ENCODE measurements around the gene BRD9. TPM values are rescaled to one million over a fixed set of nuclear protein-coding genes. Genes with fewer than 3 reads are reported as not detected.

BRD9 gene
- total and polyA plus RNA-seq, 9 of the 15 experiments (the other 6 are each of a cell fraction or from before 2014, with no cell fraction given): 2.4 to 68.7 (median 44.9) TPM

DNA sequence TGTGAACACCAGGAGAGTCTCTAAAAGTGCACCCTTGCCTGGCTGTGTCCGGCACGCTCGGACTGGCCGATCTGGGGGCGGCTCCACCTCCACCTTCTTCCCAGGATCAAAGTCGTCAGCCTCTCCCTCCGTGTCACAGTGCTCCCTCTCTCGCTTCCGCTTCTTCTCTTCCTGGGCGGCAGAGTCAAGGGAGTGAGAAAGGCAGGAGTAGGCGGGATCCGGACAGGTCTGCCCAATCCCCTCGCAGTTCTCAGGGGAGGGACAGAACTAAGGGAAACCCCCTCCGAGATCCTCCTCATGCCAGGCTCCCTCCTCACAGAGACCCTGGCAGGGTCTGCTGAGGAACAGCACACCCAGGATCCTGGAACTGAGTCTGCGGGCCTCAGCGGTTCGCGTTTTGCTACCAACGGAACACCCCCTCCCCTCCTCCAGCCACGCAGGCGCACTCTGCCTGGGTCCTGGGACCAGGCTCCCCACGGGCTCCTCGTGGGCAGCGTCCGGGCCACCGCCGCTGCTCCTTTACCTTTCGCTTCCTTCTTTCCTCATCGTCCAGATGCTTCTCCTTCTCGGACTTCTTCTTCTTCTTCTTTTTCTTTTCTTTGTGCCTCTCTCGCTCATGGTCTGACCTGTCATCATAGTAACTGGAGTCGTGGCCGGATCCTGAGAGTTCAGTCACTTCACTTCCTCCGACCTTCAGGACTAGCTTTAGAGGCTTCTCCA is 1.3 kb downstream of the BRD9 start (continued):
- TF ChIP-seq, protein P1, sequence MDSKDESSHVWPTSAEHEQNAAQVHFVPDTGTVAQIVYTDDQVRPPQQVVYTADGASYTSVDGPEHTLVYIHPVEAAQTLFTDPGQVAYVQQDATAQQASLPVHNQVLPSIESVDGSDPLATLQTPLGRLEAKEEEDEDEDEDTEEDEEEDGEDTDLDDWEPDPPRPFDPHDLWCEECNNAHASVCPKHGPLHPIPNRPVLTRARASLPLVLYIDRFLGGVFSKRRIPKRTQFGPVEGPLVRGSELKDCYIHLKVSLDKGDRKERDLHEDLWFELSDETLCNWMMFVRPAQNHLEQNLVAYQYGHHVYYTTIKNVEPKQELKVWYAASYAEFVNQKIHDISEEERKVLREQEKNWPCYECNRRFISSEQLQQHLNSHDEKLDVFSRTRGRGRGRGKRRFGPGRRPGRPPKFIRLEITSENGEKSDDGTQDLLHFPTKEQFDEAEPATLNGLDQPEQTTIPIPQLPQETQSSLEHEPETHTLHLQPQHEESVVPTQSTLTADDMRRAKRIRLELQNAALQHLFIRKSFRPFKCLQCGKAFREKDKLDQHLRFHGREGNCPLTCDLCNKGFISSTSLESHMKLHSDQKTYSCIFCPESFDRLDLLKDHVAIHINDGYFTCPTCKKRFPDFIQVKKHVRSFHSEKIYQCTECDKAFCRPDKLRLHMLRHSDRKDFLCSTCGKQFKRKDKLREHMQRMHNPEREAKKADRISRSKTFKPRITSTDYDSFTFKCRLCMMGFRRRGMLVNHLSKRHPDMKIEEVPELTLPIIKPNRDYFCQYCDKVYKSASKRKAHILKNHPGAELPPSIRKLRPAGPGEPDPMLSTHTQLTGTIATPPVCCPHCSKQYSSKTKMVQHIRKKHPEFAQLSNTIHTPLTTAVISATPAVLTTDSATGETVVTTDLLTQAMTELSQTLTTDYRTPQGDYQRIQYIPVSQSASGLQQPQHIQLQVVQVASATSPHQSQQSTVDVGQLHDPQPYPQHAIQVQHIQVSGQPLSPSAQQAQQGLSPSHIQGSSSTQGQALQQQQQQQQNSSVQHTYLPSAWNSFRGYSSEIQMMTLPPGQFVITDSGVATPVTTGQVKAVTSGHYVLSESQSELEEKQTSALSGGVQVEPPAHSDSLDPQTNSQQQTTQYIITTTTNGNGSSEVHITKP (IDR thresholded peaks at IDR 0.05; ENCODE audit: partially characterized antibody): peak; percentile 82
- TF ChIP-seq ELF1 (tag; IDR thresholded peaks at IDR 0.05) (peak; percentile 74; the same call in 1 of the 2 replicates), CHD4 (IDR thresholded peaks at IDR 0.05; ENCODE audit: insufficient read depth, insufficient replicate concordance, low read depth, low read length, poor library complexity, severe bottlenecking) (no peak), L3MBTL2 (IDR thresholded peaks at IDR 0.05) (peak; percentile 21; the same call in 1 of the 2 replicates), EP400 (IDR thresholded peaks at IDR 0.05) (peak; percentile 38; the same call in 1 of the 2 replicates), SMAD1 (IDR thresholded peaks at IDR 0.05; ENCODE audit: low read depth, low read length, partially characterized antibody) (peak; percentile 29), EGR1 (conservative IDR thresholded peaks at IDR 0.05) (peak; percentile 75), ARNT (IDR thresholded peaks at IDR 0.05) (0 out of 4 replicates have a peak, but pooled peaks of 1 of the 2 experiments have one; percentile 23), HDAC2 (IDR thresholded peaks at IDR 0.05) (0 out of 2 replicates have a peak, but pooled peaks have one; percentile 26), TAF1 (IDR thresholded peaks at IDR 0.05; ENCODE audit: control insufficient read depth, extremely low read depth, insufficient read depth, low read length, severe bottlenecking) (peak; percentile 53), BHLHE40 (IDR thresholded peaks at IDR 0.05; ENCODE audit: low read length) (peak; percentile 18; the same call in 1 of the 2 replicates), DACH1 (IDR thresholded peaks at IDR 0.05; ENCODE audit: partially characterized antibody) (no peak), STAG1 (CRISPR knock-in tag; IDR thresholded peaks at IDR 0.05; ENCODE audit: borderline replicate concordance) (no peak), SRSF1 (IDR thresholded peaks at IDR 0.05; ENCODE audit: low read depth, low read length) (no peak), CXXC5 (CRISPR knock-in tag; IDR thresholded peaks at IDR 0.05) (0 out of 2 replicates have a peak, but pooled peaks have one; percentile 25)
- TF ChIP-seq, protein P2, sequence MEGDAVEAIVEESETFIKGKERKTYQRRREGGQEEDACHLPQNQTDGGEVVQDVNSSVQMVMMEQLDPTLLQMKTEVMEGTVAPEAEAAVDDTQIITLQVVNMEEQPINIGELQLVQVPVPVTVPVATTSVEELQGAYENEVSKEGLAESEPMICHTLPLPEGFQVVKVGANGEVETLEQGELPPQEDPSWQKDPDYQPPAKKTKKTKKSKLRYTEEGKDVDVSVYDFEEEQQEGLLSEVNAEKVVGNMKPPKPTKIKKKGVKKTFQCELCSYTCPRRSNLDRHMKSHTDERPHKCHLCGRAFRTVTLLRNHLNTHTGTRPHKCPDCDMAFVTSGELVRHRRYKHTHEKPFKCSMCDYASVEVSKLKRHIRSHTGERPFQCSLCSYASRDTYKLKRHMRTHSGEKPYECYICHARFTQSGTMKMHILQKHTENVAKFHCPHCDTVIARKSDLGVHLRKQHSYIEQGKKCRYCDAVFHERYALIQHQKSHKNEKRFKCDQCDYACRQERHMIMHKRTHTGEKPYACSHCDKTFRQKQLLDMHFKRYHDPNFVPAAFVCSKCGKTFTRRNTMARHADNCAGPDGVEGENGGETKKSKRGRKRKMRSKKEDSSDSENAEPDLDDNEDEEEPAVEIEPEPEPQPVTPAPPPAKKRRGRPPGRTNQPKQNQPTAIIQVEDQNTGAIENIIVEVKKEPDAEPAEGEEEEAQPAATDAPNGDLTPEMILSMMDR (IDR thresholded peaks at IDR 0.05 in 2 of 3, conservative IDR thresholded peaks at IDR 0.05 in 1 of 3; ENCODE audit: insufficient read depth in 2 of 3, low read depth in 1 of 3, low read length in 3 of 3): peak in 1 of 3 experiments; percentile 6; a peak in 1 of 6 replicates
- TF ChIP-seq, protein P3, sequence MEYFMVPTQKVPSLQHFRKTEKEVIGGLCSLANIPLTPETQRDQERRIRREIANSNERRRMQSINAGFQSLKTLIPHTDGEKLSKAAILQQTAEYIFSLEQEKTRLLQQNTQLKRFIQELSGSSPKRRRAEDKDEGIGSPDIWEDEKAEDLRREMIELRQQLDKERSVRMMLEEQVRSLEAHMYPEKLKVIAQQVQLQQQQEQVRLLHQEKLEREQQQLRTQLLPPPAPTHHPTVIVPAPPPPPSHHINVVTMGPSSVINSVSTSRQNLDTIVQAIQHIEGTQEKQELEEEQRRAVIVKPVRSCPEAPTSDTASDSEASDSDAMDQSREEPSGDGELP (CRISPR knock-in tag; IDR thresholded peaks at IDR 0.05; ENCODE audit: borderline replicate concordance): peak; percentile 53; the same call in 1 of the 2 replicates
- TF ChIP-seq, protein P4, sequence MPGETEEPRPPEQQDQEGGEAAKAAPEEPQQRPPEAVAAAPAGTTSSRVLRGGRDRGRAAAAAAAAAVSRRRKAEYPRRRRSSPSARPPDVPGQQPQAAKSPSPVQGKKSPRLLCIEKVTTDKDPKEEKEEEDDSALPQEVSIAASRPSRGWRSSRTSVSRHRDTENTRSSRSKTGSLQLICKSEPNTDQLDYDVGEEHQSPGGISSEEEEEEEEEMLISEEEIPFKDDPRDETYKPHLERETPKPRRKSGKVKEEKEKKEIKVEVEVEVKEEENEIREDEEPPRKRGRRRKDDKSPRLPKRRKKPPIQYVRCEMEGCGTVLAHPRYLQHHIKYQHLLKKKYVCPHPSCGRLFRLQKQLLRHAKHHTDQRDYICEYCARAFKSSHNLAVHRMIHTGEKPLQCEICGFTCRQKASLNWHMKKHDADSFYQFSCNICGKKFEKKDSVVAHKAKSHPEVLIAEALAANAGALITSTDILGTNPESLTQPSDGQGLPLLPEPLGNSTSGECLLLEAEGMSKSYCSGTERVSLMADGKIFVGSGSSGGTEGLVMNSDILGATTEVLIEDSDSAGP (CRISPR knock-in tag; IDR thresholded peaks at IDR 0.05): 0 out of 2 replicates have a peak, but pooled peaks have one; percentile 10

All from K562 (cell line).